ENCODE results near the gene TUBGCP2.
A peak's percentile ranks its signal among the peaks of the same experiment; 100 is the strongest.

The TUBGCP2 gene

DNA sequence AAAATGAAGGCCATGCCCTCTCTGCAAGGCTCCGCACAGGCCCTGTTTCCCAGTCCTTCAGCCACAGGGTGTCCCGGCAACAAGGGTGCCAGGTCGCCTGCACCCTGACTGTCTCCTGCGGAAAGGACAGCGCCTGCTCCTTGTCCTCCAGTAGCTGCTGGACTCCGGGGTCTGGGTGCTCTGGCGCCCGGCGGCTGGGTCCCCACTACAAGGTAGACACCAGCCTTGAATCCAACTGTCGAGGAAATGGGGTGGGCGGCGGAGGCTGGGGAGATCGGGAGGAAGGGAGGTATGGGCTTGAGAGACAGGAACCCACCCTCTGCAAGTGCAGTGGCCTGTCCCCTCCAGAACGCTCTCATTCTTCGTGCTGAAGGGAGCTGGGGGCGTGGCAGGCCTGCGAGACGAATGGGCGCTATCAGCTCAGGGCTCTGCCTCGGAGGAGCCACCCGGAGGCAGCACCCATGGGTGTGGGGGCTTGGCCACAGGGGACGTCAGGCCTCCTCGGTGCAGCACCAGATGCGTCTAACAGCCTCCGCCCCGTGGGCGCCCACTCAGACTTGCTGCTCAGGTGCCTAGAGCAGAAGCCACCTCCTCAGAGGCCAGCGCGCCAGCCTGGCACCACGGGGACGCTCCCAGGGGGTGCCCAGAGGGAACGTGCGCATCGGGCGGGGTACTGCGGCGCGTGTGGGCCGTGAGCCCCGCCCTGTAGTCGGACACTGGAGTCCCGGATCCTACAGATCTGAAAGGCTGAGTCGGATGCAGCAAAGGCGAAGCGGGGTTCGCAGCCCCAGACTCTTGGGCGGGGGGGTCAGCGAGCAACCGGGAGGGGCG is 47.6 kb downstream of the TUBGCP2 start:
- peaks cover 44% of the 10 kb centered on the region for H3K4me1 Mint-ChIP-seq
- H3K4me3 Mint-ChIP-seq: peak overlapping the region; percentile 85
- DNase-seq (ENCODE audit: low spot score in 2 of 2) (peak in 1 of 2 donors; percentile 56), ATAC-seq (ENCODE audit: low read depth) (peak; percentile 57)
- H3K9me3 Mint-ChIP-seq: no peaks in the 10 kb centered on the region
- peak overlapping the region; percentile 77 for H3K27ac Mint-ChIP-seq
- H3K36me3 Mint-ChIP-seq: peaks cover 3% of the 10 kb centered on the region
- no peaks in the 10 kb centered on the region for H3K27me3 Mint-ChIP-seq

DNA sequence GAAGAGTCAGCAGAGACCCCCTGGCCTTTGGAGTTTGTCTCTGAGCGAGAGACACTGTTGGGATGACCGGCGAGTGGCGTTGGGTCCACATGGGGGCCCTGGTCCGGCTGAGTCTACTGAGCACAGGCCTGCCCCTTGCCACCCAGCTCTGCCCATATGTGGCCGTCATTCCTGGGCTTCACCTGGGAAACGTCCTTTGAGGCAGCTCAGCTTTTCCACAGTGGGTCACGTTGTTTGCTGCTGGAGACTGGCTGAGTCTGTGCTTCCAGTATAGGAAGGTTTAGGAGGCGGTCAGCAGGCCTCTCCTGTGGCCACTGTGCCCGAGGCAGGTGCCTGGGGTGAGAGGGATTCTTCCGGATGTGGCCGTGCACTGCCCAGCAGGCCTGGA is 49.1 kb downstream of the TUBGCP2 start:
- Mint-ChIP-seq H3K27ac (peak overlapping the region; percentile 77), H3K9me3 (no peaks in the 10 kb centered on the region), H3K4me1 (peaks cover 41% of the 10 kb centered on the region), H3K4me3 (peak overlapping the region; percentile 71), H3K36me3 (peaks cover 3% of the 10 kb centered on the region), H3K27me3 (peaks cover 2% of the 10 kb centered on the region)
- no peak for DNase-seq (ENCODE audit: low spot score in 2 of 2)
- no peak for ATAC-seq (ENCODE audit: low read depth)

GRCh38 chr10:133258818-133259601 is 49.7 kb downstream of the TUBGCP2 start:
- Mint-ChIP-seq H3K4me3 (peak overlapping the region; percentile 71), H3K4me1 (peaks cover 37% of the 10 kb centered on the region), H3K36me3 (no peaks in the 10 kb centered on the region), H3K27ac (peak overlapping the region; percentile 77), H3K9me3 (no peaks in the 10 kb centered on the region), H3K27me3 (peaks cover 2% of the 10 kb centered on the region)
- no peak for ATAC-seq (ENCODE audit: low read depth)
- no peak for DNase-seq (ENCODE audit: low spot score in 2 of 2)

GRCh38 chr10:133258066-133258817 is 50.4 kb downstream of the TUBGCP2 start:
- peaks cover 2% of the 10 kb centered on the region for H3K27me3 Mint-ChIP-seq
- peaks cover 31% of the 10 kb centered on the region for H3K4me1 Mint-ChIP-seq
- ATAC-seq (ENCODE audit: low read depth): peak; percentile 38
- DNase-seq (ENCODE audit: low spot score in 2 of 2): no peak
- peak overlapping the region; percentile 56 for H3K27ac Mint-ChIP-seq
- H3K36me3 Mint-ChIP-seq: no peaks in the 10 kb centered on the region
- H3K4me3 Mint-ChIP-seq: peak overlapping the region; percentile 60
- no peaks in the 10 kb centered on the region for H3K9me3 Mint-ChIP-seq

- Mint-ChIP-seq H3K4me3 (peak overlapping the region; percentile 62), H3K27ac (peak overlapping the region; percentile 56), H3K36me3 (no peaks in the 10 kb centered on the region), H3K4me1 (peaks cover 27% of the 10 kb centered on the region), H3K27me3 (peaks cover 2% of the 10 kb centered on the region), H3K9me3 (no peaks in the 10 kb centered on the region)
- ATAC-seq (ENCODE audit: low read depth) (peak; percentile 21), DNase-seq (ENCODE audit: low spot score in 2 of 2) (no peak)
These were observed 51.1 kb downstream of the TUBGCP2 start for GRCh38 chr10:133257489-133258065.

- H3K27ac Mint-ChIP-seq: no peak overlapping the region
- no peak overlapping the region for H3K4me3 Mint-ChIP-seq
- no peak for DNase-seq (ENCODE audit: low spot score in 2 of 2)
- H3K9me3 Mint-ChIP-seq: no peaks in the 10 kb centered on the region
- no peaks in the 10 kb centered on the region for H3K36me3 Mint-ChIP-seq
- peaks cover 5% of the 10 kb centered on the region for H3K27me3 Mint-ChIP-seq
- peaks cover 20% of the 10 kb centered on the region for H3K4me1 Mint-ChIP-seq
- ATAC-seq (ENCODE audit: low read depth): no peak
These were observed 53.3 kb downstream of the TUBGCP2 start for GRCh38 chr10:133255323-133255722.

- H3K4me1 Mint-ChIP-seq: peaks cover 18% of the 10 kb centered on the region
- no peak overlapping the region for H3K27ac Mint-ChIP-seq
- H3K27me3 Mint-ChIP-seq: peaks cover 10% of the 10 kb centered on the region
- no peak overlapping the region for H3K4me3 Mint-ChIP-seq
- no peak for DNase-seq (ENCODE audit: low spot score in 2 of 2)
- no peaks in the 10 kb centered on the region for H3K36me3 Mint-ChIP-seq
- no peak for ATAC-seq (ENCODE audit: low read depth)
- no peaks in the 10 kb centered on the region for H3K9me3 Mint-ChIP-seq
These were observed 54.1 kb downstream of the TUBGCP2 start for GRCh38 chr10:133254421-133255120.

GRCh38 chr10:133253361-133253955 is 55.2 kb downstream of the TUBGCP2 start:
- no peak for ATAC-seq (ENCODE audit: low read depth)
- no peaks in the 10 kb centered on the region for H3K36me3 Mint-ChIP-seq
- peaks cover 13% of the 10 kb centered on the region for H3K27me3 Mint-ChIP-seq
- no peak overlapping the region for H3K27ac Mint-ChIP-seq
- H3K4me1 Mint-ChIP-seq: peaks cover 16% of the 10 kb centered on the region
- H3K9me3 Mint-ChIP-seq: no peaks in the 10 kb centered on the region
- DNase-seq (ENCODE audit: low spot score in 2 of 2): no peak
- no peak overlapping the region for H3K4me3 Mint-ChIP-seq

DNA sequence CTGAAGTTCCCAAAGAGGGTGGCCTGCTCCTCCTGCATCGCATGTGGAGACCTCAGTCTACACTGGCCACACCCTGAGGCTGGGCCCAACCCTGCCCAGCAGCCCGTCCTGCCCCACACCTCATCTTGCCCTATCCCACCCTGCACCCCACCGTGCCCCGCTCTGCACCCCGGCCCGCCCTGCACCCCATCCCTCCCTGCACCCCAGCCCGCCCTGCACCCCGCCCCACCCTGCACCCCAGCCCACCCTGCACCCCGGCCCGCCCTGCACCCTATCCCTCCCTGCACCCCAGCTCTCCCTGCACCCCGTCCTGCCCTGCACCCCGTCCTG is 56.5 kb downstream of the TUBGCP2 start:
- Mint-ChIP-seq H3K9me3 (no peaks in the 10 kb centered on the region), H3K4me3 (no peak overlapping the region), H3K27ac (no peak overlapping the region), H3K27me3 (peaks cover 14% of the 10 kb centered on the region), H3K4me1 (peaks cover 13% of the 10 kb centered on the region), H3K36me3 (no peaks in the 10 kb centered on the region)
- DNase-seq (ENCODE audit: low spot score in 2 of 2) (no peak), ATAC-seq (ENCODE audit: low read depth) (no peak)

GRCh38 chr10:133251388-133252222 is 57.1 kb downstream of the TUBGCP2 start:
- no peak overlapping the region for H3K4me3 Mint-ChIP-seq
- no peak overlapping the region for H3K27ac Mint-ChIP-seq
- H3K36me3 Mint-ChIP-seq: no peaks in the 10 kb centered on the region

GRCh38 chr10:133249975-133250754 is 58.5 kb downstream of the TUBGCP2 start:
- Mint-ChIP-seq H3K27me3 (peaks cover 18% of the 10 kb centered on the region), H3K4me3 (no peak overlapping the region)

More at GRCh38 chr10:133251388-133252222, 57.1 kb downstream of the TUBGCP2 start:
- Mint-ChIP-seq H3K27me3 (peaks cover 17% of the 10 kb centered on the region), H3K4me1 (peaks cover 16% of the 10 kb centered on the region), H3K9me3 (no peaks in the 10 kb centered on the region)
- ATAC-seq (ENCODE audit: low read depth) (no peak), DNase-seq (ENCODE audit: low spot score in 2 of 2) (no peak)

More at GRCh38 chr10:133249975-133250754, 58.5 kb downstream of the TUBGCP2 start:
- no peaks in the 10 kb centered on the region for H3K9me3 Mint-ChIP-seq
- H3K4me1 Mint-ChIP-seq: peaks cover 16% of the 10 kb centered on the region
- no peaks in the 10 kb centered on the region for H3K36me3 Mint-ChIP-seq
- DNase-seq (ENCODE audit: low spot score in 2 of 2) (no peak), ATAC-seq (ENCODE audit: low read depth) (no peak)
- H3K27ac Mint-ChIP-seq: no peak overlapping the region

All from memory B cell (primary cell).